ENCODE data around the gene ZFHX3.

ZFHX3 gene

GRCh38 chr16:72819345-72819744, 228.6 kb downstream of the ZFHX3 start:
- Mint-ChIP-seq H3K9me3 (ENCODE audit: low read depth) (no peaks in the 10 kb centered on the region), H3K36me3 (no peaks in the 10 kb centered on the region)

GRCh38 chr16:72818236-72818845, 229.6 kb downstream of the ZFHX3 start:
- Mint-ChIP-seq H3K9me3 (ENCODE audit: low read depth) (no peaks in the 10 kb centered on the region), H3K4me1 (ENCODE audit: low read depth) (no peaks in the 10 kb centered on the region), H3K4me3 (no peak overlapping the region), H3K36me3 (no peaks in the 10 kb centered on the region), H3K27ac (no peak overlapping the region), H3K27me3 (no peaks in the 10 kb centered on the region)

More at GRCh38 chr16:72819345-72819744, 228.6 kb downstream of the ZFHX3 start:
- no peak overlapping the region for H3K27ac Mint-ChIP-seq
- H3K4me3 Mint-ChIP-seq, result no peak overlapping the region
- no peaks in the 10 kb centered on the region for H3K27me3 Mint-ChIP-seq
- no peaks in the 10 kb centered on the region for H3K4me1 Mint-ChIP-seq (ENCODE audit: low read depth)

- H3K9me3 Mint-ChIP-seq (ENCODE audit: low read depth), result no peaks in the 10 kb centered on the region
- H3K27ac Mint-ChIP-seq, result no peak overlapping the region
- H3K4me1 Mint-ChIP-seq (ENCODE audit: low read depth), result no peaks in the 10 kb centered on the region
- H3K27me3 Mint-ChIP-seq, result no peaks in the 10 kb centered on the region
- H3K4me3 Mint-ChIP-seq, result no peak overlapping the region
- H3K36me3 Mint-ChIP-seq, result no peaks in the 10 kb centered on the region
These were observed 232.3 kb downstream of the ZFHX3 start for GRCh38 chr16:72815348-72816318.

GRCh38 chr16:72814226-72814625, 233.7 kb downstream of the ZFHX3 start:
- Mint-ChIP-seq H3K27ac (no peak overlapping the region), H3K9me3 (ENCODE audit: low read depth) (no peaks in the 10 kb centered on the region)

GRCh38 chr16:72812672-72813071, 235.3 kb downstream of the ZFHX3 start:
- Mint-ChIP-seq H3K9me3 (ENCODE audit: low read depth) (no peaks in the 10 kb centered on the region), H3K36me3 (no peaks in the 10 kb centered on the region), H3K4me3 (no peak overlapping the region), H3K4me1 (ENCODE audit: low read depth) (no peaks in the 10 kb centered on the region), H3K27ac (no peak overlapping the region), H3K27me3 (no peaks in the 10 kb centered on the region)

More at GRCh38 chr16:72814226-72814625, 233.7 kb downstream of the ZFHX3 start:
- Mint-ChIP-seq H3K36me3 (no peaks in the 10 kb centered on the region), H3K4me1 (ENCODE audit: low read depth) (no peaks in the 10 kb centered on the region), H3K27me3 (no peaks in the 10 kb centered on the region), H3K4me3 (no peak overlapping the region)

- Mint-ChIP-seq H3K4me3 (no peak overlapping the region), H3K27me3 (no peaks in the 10 kb centered on the region), H3K4me1 (ENCODE audit: low read depth) (no peaks in the 10 kb centered on the region), H3K9me3 (ENCODE audit: low read depth) (no peaks in the 10 kb centered on the region), H3K27ac (no peak overlapping the region), H3K36me3 (no peaks in the 10 kb centered on the region)
These were observed 236.1 kb downstream of the ZFHX3 start for GRCh38 chr16:72811876-72812275.

- Mint-ChIP-seq H3K36me3 (no peaks in the 10 kb centered on the region), H3K27ac (no peak overlapping the region), H3K4me1 (ENCODE audit: low read depth) (no peaks in the 10 kb centered on the region), H3K27me3 (no peaks in the 10 kb centered on the region), H3K9me3 (ENCODE audit: low read depth) (no peaks in the 10 kb centered on the region), H3K4me3 (no peak overlapping the region)
These were observed 236.7 kb downstream of the ZFHX3 start for GRCh38 chr16:72811188-72811720.

- no peaks in the 10 kb centered on the region for H3K4me1 Mint-ChIP-seq (ENCODE audit: low read depth)
- H3K27me3 Mint-ChIP-seq, result no peaks in the 10 kb centered on the region
- no peak overlapping the region for H3K27ac Mint-ChIP-seq
- no peaks in the 10 kb centered on the region for H3K9me3 Mint-ChIP-seq (ENCODE audit: low read depth)
- no peak overlapping the region for H3K4me3 Mint-ChIP-seq
- no peaks in the 10 kb centered on the region for H3K36me3 Mint-ChIP-seq
These were observed 237.4 kb downstream of the ZFHX3 start for GRCh38 chr16:72810480-72810879.

- no peaks in the 10 kb centered on the region for H3K27me3 Mint-ChIP-seq
- no peak overlapping the region for H3K27ac Mint-ChIP-seq
- no peaks in the 10 kb centered on the region for H3K9me3 Mint-ChIP-seq (ENCODE audit: low read depth)
- no peaks in the 10 kb centered on the region for H3K36me3 Mint-ChIP-seq
- no peak overlapping the region for H3K4me3 Mint-ChIP-seq
- no peaks in the 10 kb centered on the region for H3K4me1 Mint-ChIP-seq (ENCODE audit: low read depth)
These were observed 238.5 kb downstream of the ZFHX3 start for GRCh38 chr16:72809446-72809845.

GRCh38 chr16:72808754-72809153, 239.2 kb downstream of the ZFHX3 start:
- Mint-ChIP-seq H3K27me3 (no peaks in the 10 kb centered on the region), H3K4me3 (no peak overlapping the region), H3K4me1 (ENCODE audit: low read depth) (no peaks in the 10 kb centered on the region), H3K36me3 (no peaks in the 10 kb centered on the region), H3K9me3 (ENCODE audit: low read depth) (no peaks in the 10 kb centered on the region), H3K27ac (no peak overlapping the region)

- peaks cover 3% of the 10 kb centered on the region for H3K36me3 Mint-ChIP-seq
- H3K27me3 Mint-ChIP-seq, result no peaks in the 10 kb centered on the region
- no peaks in the 10 kb centered on the region for H3K4me1 Mint-ChIP-seq (ENCODE audit: low read depth)
- H3K27ac Mint-ChIP-seq, result no peak overlapping the region
- no peaks in the 10 kb centered on the region for H3K9me3 Mint-ChIP-seq (ENCODE audit: low read depth)
- H3K4me3 Mint-ChIP-seq, result no peak overlapping the region
These were observed 240.7 kb downstream of the ZFHX3 start for GRCh38 chr16:72807245-72807644.

GRCh38 chr16:72805486-72805885, 242.4 kb downstream of the ZFHX3 start:
- Mint-ChIP-seq H3K27ac (no peak overlapping the region), H3K4me1 (ENCODE audit: low read depth) (no peaks in the 10 kb centered on the region), H3K27me3 (no peaks in the 10 kb centered on the region), H3K4me3 (no peak overlapping the region), H3K36me3 (peaks cover 3% of the 10 kb centered on the region), H3K9me3 (ENCODE audit: low read depth) (no peaks in the 10 kb centered on the region)

- no peak overlapping the region for H3K4me3 Mint-ChIP-seq
- H3K4me1 Mint-ChIP-seq (ENCODE audit: low read depth), result no peaks in the 10 kb centered on the region
- no peaks in the 10 kb centered on the region for H3K9me3 Mint-ChIP-seq (ENCODE audit: low read depth)
- no peaks in the 10 kb centered on the region for H3K27me3 Mint-ChIP-seq
- H3K27ac Mint-ChIP-seq, result no peak overlapping the region
- peaks cover 11% of the 10 kb centered on the region for H3K36me3 Mint-ChIP-seq
These were observed 247.3 kb downstream of the ZFHX3 start for GRCh38 chr16:72800524-72801161.

- Mint-ChIP-seq H3K9me3 (ENCODE audit: low read depth) (no peaks in the 10 kb centered on the region), H3K4me1 (ENCODE audit: low read depth) (no peaks in the 10 kb centered on the region), H3K4me3 (no peak overlapping the region), H3K36me3 (peaks cover 10% of the 10 kb centered on the region), H3K27me3 (no peaks in the 10 kb centered on the region), H3K27ac (no peak overlapping the region)
These were observed 249.7 kb downstream of the ZFHX3 start for GRCh38 chr16:72798264-72798663.

- Mint-ChIP-seq H3K27me3 (no peaks in the 10 kb centered on the region), H3K9me3 (ENCODE audit: low read depth) (no peaks in the 10 kb centered on the region), H3K4me3 (no peak overlapping the region), H3K4me1 (ENCODE audit: low read depth) (no peaks in the 10 kb centered on the region), H3K36me3 (peaks cover 9% of the 10 kb centered on the region), H3K27ac (no peak overlapping the region)
These were observed 250.3 kb downstream of the ZFHX3 start for GRCh38 chr16:72797621-72798020.

Data from activated naive CD8-positive, alpha-beta T cell (primary cell).